HUES64 (cell line): ENCODE results near the gene ANO1.
"Not testable (repeated sequence)": the region's sequence is repeated elsewhere in the genome, so short reads cannot be mapped to it uniquely, and the experiment has no call there.

Experiments used
- H3K27ac ChIP-seq: 2 replicates; pipeline ENCODE4 v1.7.0; 2013; ENCODE audit warnings: low read depth, low read length, inconsistent platforms
- H3K27me3 ChIP-seq: 2 replicates; pipeline ENCODE4 v1.6.1; 2013; ENCODE audit warnings: mild to moderate bottlenecking, low read length; ENCODE audit not compliant: insufficient read depth
- H3K36me3 ChIP-seq: 2 replicates; pipeline ENCODE4 v1.6.1; 2013; ENCODE audit warnings: mild to moderate bottlenecking, low read length; ENCODE audit not compliant: insufficient read depth
- H3K4me1 ChIP-seq: 2 replicates; pipeline ENCODE4 v1.6.1; 2013; ENCODE audit warnings: mild to moderate bottlenecking, low read length, moderate library complexity; ENCODE audit not compliant: insufficient read depth
- H3K4me3 ChIP-seq: 2 replicates; pipeline ENCODE4 v1.5.1; 2013; ENCODE audit warnings: mild to moderate bottlenecking, low read length, moderate library complexity
- H3K9ac ChIP-seq: 2 replicates; pipeline ENCODE4 v1.6.1; 2013; ENCODE audit warnings: mild to moderate bottlenecking, low read depth, low read length
- H3K9me3 ChIP-seq: 2 replicates; pipeline ENCODE4 v1.6.1; 2013; ENCODE audit warnings: low read depth, low read length; ENCODE audit not compliant: insufficient read depth
- WGBS: fragments of 150-250, 120-280 bp; methylation state at CpG from one replicate; pipeline ENCODE4 v1.1.7; 2013; ENCODE audit warnings: missing lambda C conversion rate; 5-methylcytosine and 5-hydroxymethylcytosine counted together

ANO1 gene

DNA sequence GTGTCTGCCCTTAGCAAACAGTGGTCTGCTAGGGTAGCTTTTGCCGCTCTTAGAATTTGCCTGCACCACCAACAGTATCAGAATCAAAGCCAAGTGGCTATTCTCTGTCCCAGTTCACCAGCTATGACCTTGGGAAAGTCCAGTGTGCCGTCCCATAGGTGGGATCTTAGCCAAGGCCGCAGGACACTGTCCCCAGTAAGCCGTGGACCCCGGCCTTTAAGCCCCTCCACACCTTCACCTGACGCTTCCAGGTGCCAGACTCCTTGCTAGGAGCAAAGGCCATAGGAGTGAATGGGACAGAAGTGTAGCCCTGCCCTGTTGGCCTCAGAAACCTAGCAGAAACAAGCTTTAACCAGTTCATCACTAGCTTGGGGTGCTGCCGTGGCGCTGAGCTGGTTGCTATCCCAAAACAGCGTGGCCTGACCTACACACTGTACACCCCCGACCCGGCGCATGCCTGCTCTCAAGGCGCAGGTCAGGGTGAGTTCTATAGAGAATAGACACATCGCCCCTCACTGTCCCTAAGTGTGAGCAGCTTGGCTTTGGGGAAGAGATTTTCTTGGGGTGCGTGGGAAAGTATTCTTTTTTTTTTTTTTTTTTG lies 129.5 kb downstream of the ANO1 start:
- peaks cover 48% of the 10 kb centered on the region for H3K36me3 ChIP-seq
- H3K9ac ChIP-seq, result no peak overlapping the region
- no peaks in the 10 kb centered on the region for H3K9me3 ChIP-seq
- 96% methylated on average over 15 of the region's 15 CpGs for WGBS
- peaks cover 21% of the 10 kb centered on the region for H3K4me1 ChIP-seq
- H3K27me3 ChIP-seq, result no peaks in the 10 kb centered on the region
- H3K27ac ChIP-seq, result no peak overlapping the region
- no peak overlapping the region for H3K4me3 ChIP-seq

DNA sequence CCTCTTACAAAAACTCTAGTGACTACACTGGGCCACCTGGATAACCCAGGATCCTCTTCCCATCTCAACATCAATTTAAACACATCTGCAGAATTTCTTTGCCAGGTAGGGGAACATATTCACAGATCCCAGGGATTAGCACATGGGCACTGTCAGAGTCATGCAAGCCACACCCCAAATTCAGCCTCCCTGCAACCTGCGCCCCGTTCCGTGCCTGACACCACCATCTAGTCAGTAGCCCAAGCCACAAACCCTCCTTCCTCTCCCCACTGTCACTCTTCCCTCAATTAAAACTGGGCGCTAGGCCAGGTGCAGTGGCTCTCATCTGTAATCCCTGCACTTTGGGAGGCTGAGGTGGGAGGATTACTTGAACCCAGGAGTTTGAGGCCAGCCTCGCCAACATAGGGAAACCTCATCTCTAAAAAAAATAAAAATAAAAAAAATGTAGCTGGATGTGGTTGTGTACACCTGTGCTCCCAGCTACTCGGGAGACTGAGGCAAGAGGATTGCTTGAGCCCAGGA lies 131.3 kb downstream of the ANO1 start:
- H3K4me3 ChIP-seq, result no peak overlapping the region
- peaks cover 48% of the 10 kb centered on the region for H3K36me3 ChIP-seq
- H3K27me3 ChIP-seq, result no peaks in the 10 kb centered on the region
- H3K4me1 ChIP-seq, result peaks cover 26% of the 10 kb centered on the region
- H3K9ac ChIP-seq, result no peak overlapping the region
- no peaks in the 10 kb centered on the region for H3K9me3 ChIP-seq
- H3K27ac ChIP-seq, result no peak overlapping the region
- WGBS, result 93% methylated on average over 5 of the region's 6 CpGs

DNA sequence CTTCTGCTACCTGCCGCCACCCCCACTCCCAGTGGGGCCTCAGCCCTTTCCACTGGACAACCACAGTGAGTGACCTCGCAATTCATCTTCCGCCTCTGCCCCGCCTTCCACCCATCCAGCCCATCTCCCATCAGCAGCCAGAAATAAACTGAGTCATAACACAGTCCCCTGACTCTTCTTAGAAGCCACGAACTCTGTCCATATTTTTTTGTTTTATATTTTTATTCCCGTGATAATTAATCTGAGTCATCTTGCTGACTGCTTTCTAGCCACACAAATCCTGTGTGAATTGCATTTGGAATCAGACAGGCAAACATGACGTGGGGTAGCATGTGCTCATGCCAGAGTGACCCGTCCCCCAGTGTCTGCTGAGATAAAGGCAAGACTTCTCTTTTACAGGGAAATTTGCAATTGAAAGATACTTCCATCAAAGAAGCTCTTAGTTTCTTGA lies 132.0 kb downstream of the ANO1 start:
- H3K9ac ChIP-seq, result no peak overlapping the region
- peaks cover 44% of the 10 kb centered on the region for H3K36me3 ChIP-seq
- WGBS, result 74% methylated on average over 8 of the region's 8 CpGs
- H3K9me3 ChIP-seq, result no peaks in the 10 kb centered on the region
- H3K27ac ChIP-seq, result peak overlapping the region; percentile 49; the same call in 1 of the 2 replicates
- H3K4me1 ChIP-seq, result peaks cover 21% of the 10 kb centered on the region
- H3K4me3 ChIP-seq, result no peak overlapping the region
- H3K27me3 ChIP-seq, result no peaks in the 10 kb centered on the region

DNA sequence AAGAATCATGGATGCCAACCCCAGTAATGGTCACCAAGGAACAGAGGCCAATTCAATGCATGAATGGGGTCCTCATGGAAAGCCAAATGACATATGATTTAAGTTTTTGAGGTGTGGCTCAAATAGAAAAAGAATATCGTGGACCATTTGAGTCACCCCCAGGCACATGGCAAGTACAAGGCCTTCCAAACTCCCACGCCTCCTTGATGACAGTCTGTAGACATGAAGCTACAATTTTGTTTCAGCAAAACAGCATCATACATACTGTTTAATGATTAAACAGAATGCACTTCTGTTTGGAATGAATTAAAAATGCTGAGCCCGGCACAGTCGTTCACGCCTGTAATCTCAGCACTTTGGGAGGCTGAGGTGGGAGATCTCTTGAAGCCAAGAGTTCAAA lies 132.4 kb downstream of the ANO1 start:
- Histone ChIP-seq H3K4me3 (no peak overlapping the region), H3K4me1 (peaks cover 21% of the 10 kb centered on the region), H3K9ac (no peak overlapping the region), H3K9me3 (no peaks in the 10 kb centered on the region), H3K36me3 (peaks cover 39% of the 10 kb centered on the region), H3K27me3 (no peaks in the 10 kb centered on the region), H3K27ac (peak overlapping the region; percentile 49; the same call in 1 of the 2 replicates)
- 96% methylated on average over 5 of the region's 5 CpGs for WGBS

DNA sequence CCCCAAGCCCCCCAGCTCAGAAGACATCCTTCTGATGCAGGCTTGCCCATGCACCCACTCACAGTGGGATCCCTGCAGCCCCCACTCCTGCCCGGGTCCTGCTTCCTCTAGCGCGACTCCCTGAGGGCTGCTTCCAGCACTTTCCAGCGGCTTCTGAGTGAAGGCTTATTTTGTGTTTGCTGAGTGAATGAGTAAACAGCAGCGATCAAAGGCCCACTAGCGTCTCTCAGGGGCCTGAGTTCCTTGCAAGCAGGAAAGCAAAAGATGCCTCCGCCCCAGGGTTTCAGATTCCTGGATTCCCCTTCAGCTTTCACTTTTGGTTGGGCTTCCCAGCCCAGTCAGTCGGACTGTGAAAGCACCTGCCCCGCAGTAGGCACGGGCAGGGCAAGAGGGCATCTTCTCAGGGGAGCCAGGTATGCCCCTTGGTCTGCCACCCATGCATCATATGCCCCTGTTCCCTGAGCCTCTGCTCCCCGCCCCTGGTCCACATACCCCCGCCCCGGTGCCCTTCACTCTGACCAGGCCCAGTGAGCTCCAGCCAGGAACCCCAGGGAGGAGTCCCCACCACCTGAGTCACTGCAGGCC lies 134.2 kb downstream of the ANO1 start:
- no peak overlapping the region for H3K4me3 ChIP-seq
- no peak overlapping the region for H3K9ac ChIP-seq
- peak overlapping the region; percentile 64; the same call in 1 of the 2 replicates for H3K27ac ChIP-seq
- no peaks in the 10 kb centered on the region for H3K27me3 ChIP-seq
- 49% methylated on average over 13 of the region's 13 CpGs for WGBS
- H3K36me3 ChIP-seq, result peaks cover 22% of the 10 kb centered on the region
- H3K9me3 ChIP-seq, result no peaks in the 10 kb centered on the region
- peaks cover 21% of the 10 kb centered on the region for H3K4me1 ChIP-seq

DNA sequence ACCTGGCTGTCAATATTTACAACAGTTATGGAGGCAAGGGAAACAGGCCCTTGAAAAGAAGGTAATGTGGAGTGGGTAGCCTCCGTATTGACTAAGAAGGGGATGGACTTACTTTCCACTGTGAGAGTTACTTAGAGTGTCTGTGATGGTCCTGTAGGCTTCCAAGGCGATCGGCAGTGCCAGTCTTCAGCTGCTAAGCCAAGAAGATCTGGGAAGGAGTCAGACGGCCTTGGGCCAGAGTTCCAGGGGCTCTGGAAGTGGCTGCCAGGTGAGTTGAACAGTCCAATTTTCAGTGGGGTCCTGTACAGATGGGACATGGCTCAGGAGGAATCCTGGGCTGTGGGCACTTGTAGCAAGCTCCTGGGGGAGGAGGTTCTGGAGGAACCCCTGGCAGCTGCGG lies 139.3 kb downstream of the ANO1 start:
- not testable (repeated sequence) for H3K36me3 ChIP-seq, H3K27ac ChIP-seq, H3K27me3 ChIP-seq, H3K4me1 ChIP-seq, H3K9ac ChIP-seq, H3K4me3 ChIP-seq, H3K9me3 ChIP-seq
- WGBS, result 94% methylated on average over 5 of the region's 5 CpGs

DNA sequence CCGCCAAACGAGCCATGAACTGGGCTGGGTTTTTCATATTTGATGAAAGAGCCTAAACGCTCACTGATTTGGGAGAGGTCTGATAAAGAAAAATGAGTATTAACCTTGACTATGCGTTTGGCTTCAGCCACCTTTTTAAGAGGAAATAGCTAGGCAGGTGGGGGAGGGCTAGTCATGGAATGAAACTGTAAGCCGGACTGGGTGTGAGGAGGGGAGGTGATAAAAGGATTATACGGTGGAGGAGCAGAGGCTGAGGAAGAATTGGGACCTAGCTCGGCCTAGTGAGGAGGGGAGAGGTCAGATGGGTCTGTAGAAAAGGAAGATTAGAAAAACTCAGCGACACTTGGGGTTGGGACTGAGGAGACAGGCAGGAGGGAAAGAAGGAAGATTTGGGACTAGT lies 140.0 kb downstream of the ANO1 start:
- H3K27ac ChIP-seq, H3K4me3 ChIP-seq, H3K4me1 ChIP-seq, H3K27me3 ChIP-seq, H3K9me3 ChIP-seq, H3K9ac ChIP-seq, H3K36me3 ChIP-seq: not testable (repeated sequence)
- WGBS, result 76% methylated on average over 8 of the region's 8 CpGs

DNA sequence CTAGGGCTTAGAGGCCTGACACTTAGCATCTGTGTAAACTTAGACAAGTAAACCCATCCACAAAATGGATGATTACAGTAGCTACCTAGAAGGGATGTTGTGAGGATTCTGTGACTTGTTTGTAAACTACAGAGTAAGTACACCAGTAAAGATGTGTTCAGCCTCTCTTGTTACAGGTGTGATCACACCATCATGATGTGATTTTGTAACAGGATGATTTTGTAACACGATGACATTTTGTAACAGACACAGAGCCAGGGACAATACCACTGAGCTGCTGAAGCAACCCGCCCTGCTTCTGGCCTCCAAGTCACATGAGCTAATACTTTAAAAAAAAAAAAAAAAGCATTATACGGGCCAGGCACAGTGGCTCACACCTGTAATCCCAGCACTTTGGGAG lies 142.0 kb downstream of the ANO1 start:
- no peak overlapping the region for H3K9ac ChIP-seq
- peak overlapping the region; percentile 7; the same call in 1 of the 2 replicates for H3K27ac ChIP-seq
- no peak overlapping the region for H3K4me3 ChIP-seq
- H3K4me1 ChIP-seq, result no peaks in the 10 kb centered on the region
- no peaks in the 10 kb centered on the region for H3K36me3 ChIP-seq
- 75% methylated on average over 3 of the region's 3 CpGs for WGBS
- no peaks in the 10 kb centered on the region for H3K27me3 ChIP-seq
- H3K9me3 ChIP-seq, result no peaks in the 10 kb centered on the region

DNA sequence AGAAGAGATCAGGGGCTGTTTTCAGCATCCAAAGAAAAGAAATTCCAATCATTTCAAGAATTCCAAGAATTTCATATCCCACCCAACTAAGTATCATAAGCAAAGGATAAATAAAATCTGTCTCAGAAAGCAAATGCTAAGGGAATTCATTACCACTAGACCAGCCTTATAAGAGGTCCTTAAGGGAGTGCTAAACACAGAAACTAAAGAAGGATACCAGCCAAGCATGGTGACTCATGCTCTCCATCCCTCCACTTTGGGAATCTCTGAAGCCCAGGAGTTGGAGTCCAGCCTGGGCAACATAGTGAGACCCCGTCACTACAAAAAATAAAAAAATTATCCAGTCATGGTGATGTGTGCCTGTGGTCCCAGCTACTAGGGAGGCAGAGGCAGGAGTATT lies 142.8 kb downstream of the ANO1 start:
- H3K36me3 ChIP-seq, result no peaks in the 10 kb centered on the region
- H3K4me3 ChIP-seq, result no peak overlapping the region
- H3K9ac ChIP-seq, result no peak overlapping the region
- 100% methylated on average over 1 of the region's 1 CpG for WGBS
- no peaks in the 10 kb centered on the region for H3K9me3 ChIP-seq
- H3K27me3 ChIP-seq, result no peaks in the 10 kb centered on the region
- no peak overlapping the region for H3K27ac ChIP-seq
- H3K4me1 ChIP-seq, result 0 out of 2 replicates have a peak, but pooled peaks cover 2% of the 10 kb centered on the region

DNA sequence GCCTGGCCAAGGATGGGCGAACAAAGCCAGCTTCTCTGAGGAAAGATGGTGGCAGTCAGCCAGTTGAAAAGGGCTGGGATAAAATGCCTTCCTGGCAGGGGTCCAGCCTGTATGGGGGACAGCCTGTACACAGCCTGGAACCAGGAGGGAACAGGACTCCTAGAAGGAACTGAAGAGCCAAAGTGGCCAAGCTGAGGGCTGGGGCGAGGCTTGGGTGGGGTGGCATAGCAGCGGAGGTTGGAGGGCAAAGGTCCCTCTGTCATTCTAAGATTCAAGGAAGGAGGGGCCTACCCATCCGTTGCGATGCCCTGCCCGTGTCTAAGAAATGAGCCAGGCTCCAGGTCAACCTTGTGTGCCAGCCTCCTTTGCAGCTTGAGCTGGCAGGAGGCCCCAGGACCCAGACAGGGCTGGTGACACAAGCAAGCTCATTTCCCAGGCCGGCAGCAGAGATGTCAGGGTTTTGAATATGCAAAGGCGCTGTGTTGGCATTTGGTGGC lies 147.6 kb downstream of the ANO1 start:
- Histone ChIP-seq H3K9me3 (no peaks in the 10 kb centered on the region), H3K36me3 (no peaks in the 10 kb centered on the region), H3K27me3 (no peaks in the 10 kb centered on the region), H3K4me1 (peaks cover 8% of the 10 kb centered on the region; the same call in 1 of the 2 replicates), H3K9ac (no peak overlapping the region; the same call in 1 of the 2 replicates), H3K4me3 (no peak overlapping the region), H3K27ac (no peak overlapping the region)
- WGBS, result 87% methylated on average over 8 of the region's 8 CpGs

DNA sequence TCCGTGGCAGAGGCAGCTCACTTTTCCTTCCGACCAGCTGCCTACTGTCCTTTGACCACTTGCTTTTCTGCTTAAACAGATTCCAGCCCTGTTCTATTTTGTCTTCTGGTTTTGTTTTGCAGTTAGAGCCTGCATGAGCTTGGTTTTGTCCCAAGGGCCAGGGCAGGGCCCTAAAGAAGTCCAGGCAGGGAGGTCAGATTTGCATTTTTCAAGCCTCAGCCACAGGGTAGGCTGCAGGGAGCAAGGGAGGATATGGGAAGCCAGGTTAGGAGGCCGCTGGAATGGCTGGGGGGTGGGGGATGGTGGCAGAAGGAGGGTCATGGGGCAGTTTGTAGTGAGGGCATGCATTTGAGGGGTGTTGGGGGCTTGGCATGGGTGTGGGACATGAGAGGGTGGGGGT lies 148.1 kb downstream of the ANO1 start:
- 57% methylated on average over 3 of the region's 3 CpGs for WGBS

More for the DNA sequence above, 148.1 kb downstream of the ANO1 start:
- H3K27ac ChIP-seq, result no peak overlapping the region
- H3K4me3 ChIP-seq, result no peak overlapping the region
- no peak overlapping the region; the same call in 1 of the 2 replicates for H3K9ac ChIP-seq
- no peaks in the 10 kb centered on the region for H3K27me3 ChIP-seq
- no peaks in the 10 kb centered on the region for H3K9me3 ChIP-seq
- H3K4me1 ChIP-seq, result peaks cover 8% of the 10 kb centered on the region; the same call in 1 of the 2 replicates
- no peaks in the 10 kb centered on the region for H3K36me3 ChIP-seq
